GM12878 (cell line): ENCODE results near the gene B4GALT4.

Experiments
- CHD2 ChIP-seq: IDR thresholded peaks from 2 replicates; pipeline ENCODE4 v1.6.1; 2011; ENCODE audit warnings: low read depth, low read length, improper control_type of control experiment, borderline replicate concordance
- EP300 ChIP-seq, 2 experiments: fragments of 150-350 bp in 1 of 2; IDR thresholded peaks; 2 replicates each; pipeline ENCODE4 v1.6.1; 2011 to 2012; ENCODE audit warnings: low read depth in 2 of 2, low read length in 2 of 2, borderline replicate concordance in 1 of 2, improper control_type of control experiment in 1 of 2, inconsistent platforms in 1 of 2; ENCODE audit not compliant: control insufficient read depth in 1 of 2
- EZH2 ChIP-seq: IDR thresholded peaks from 2 replicates; pipeline ENCODE4 v1.6.1; 2012; ENCODE audit warnings: low read depth, mild to moderate bottlenecking, control low read depth, inconsistent platforms, low read length, borderline replicate concordance; ENCODE audit not compliant: control insufficient read depth
- JUNB ChIP-seq: IDR thresholded peaks from 2 replicates; pipeline ENCODE4 v1.6.1; 2016; ENCODE audit warnings: antibody characterized with exemption, mild to moderate bottlenecking
- NRF1 ChIP-seq: conservative IDR thresholded peaks from 2 replicates; pipeline ENCODE4 v1.6.1; 2011; ENCODE audit warnings: mild to moderate bottlenecking, low read depth, low read length, improper control_type of control experiment
- POLR2A ChIP-seq: IDR thresholded peaks from 2 replicates; pipeline ENCODE4 v1.6.1; 2011; ENCODE audit warnings: low read depth, mild to moderate bottlenecking, low read length
- POLR2AphosphoS5 ChIP-seq: IDR thresholded peaks from 2 replicates; pipeline ENCODE4 v1.6.1; 2011; ENCODE audit warnings: mild to moderate bottlenecking, low read length, inconsistent platforms
- RFX5 ChIP-seq: IDR thresholded peaks from 2 replicates; pipeline ENCODE4 v1.6.1; 2011; ENCODE audit warnings: low read depth, low read length, improper control_type of control experiment
- YY1 ChIP-seq: IDR thresholded peaks from 2 replicates; pipeline ENCODE4 v1.6.1; 2011; ENCODE audit warnings: low read depth, mild to moderate bottlenecking, low read length
- TF ChIP-seq, protein P1 (sequence below): IDR thresholded peaks from 2 replicates; pipeline ENCODE4 v1.6.1; 2012; ENCODE audit warnings: mild to moderate bottlenecking, low read depth, low read length
- TF ChIP-seq, protein P2 (sequence below): IDR thresholded peaks from 2 replicates; pipeline ENCODE4 v1.6.1; 2011; ENCODE audit warnings: low read depth, low read length, improper control_type of control experiment, borderline replicate concordance
- TF ChIP-seq, protein P3 (sequence below), 3 experiments: IDR thresholded peaks in 2 of 3; conservative IDR thresholded peaks in 1 of 3; 2 replicates each; pipeline ENCODE4 v1.5.1; 2011; ENCODE audit warnings: low read depth in 3 of 3, low read length in 3 of 3, mild to moderate bottlenecking in 3 of 3, control low read depth in 2 of 3, moderate library complexity in 2 of 3, inconsistent platforms in 1 of 3, mixed read lengths in 1 of 3; ENCODE audit not compliant: control insufficient read depth in 2 of 3, insufficient read depth in 1 of 3; ENCODE audit errors: extremely low read depth in 1 of 3
- TF ChIP-seq, protein P4 (sequence below): fragments of 450-650 bp; IDR thresholded peaks from 2 replicates; pipeline ENCODE4 v1.6.1; 2017; ENCODE audit warnings: mild to moderate bottlenecking, moderate library complexity

DNA sequence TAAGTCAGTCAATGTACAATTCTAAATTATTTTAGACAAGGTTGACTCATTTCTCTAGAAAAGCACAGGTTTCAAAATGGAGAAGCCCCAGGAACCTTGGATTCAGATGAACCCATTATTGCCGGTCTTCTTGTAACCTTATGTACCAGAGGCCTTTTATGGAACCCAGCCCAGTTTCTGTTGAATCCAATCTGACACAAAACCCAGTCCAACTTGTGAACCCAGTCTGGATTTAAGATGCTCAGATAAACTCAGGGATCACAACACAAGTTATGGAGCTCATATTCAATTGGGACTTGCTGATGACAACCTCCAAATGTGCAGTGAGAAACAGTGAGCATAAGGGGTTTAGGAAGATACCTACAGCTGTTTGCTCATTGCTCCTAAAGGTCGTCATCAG, 16.4 kb upstream of the B4GALT4 start:
- TF ChIP-seq NRF1: no peak
- no peak for TF ChIP-seq RFX5
- no peak for TF ChIP-seq YY1
- TF ChIP-seq, protein P1, sequence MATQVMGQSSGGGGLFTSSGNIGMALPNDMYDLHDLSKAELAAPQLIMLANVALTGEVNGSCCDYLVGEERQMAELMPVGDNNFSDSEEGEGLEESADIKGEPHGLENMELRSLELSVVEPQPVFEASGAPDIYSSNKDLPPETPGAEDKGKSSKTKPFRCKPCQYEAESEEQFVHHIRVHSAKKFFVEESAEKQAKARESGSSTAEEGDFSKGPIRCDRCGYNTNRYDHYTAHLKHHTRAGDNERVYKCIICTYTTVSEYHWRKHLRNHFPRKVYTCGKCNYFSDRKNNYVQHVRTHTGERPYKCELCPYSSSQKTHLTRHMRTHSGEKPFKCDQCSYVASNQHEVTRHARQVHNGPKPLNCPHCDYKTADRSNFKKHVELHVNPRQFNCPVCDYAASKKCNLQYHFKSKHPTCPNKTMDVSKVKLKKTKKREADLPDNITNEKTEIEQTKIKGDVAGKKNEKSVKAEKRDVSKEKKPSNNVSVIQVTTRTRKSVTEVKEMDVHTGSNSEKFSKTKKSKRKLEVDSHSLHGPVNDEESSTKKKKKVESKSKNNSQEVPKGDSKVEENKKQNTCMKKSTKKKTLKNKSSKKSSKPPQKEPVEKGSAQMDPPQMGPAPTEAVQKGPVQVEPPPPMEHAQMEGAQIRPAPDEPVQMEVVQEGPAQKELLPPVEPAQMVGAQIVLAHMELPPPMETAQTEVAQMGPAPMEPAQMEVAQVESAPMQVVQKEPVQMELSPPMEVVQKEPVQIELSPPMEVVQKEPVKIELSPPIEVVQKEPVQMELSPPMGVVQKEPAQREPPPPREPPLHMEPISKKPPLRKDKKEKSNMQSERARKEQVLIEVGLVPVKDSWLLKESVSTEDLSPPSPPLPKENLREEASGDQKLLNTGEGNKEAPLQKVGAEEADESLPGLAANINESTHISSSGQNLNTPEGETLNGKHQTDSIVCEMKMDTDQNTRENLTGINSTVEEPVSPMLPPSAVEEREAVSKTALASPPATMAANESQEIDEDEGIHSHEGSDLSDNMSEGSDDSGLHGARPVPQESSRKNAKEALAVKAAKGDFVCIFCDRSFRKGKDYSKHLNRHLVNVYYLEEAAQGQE: no peak
- TF ChIP-seq POLR2AphosphoS5: no peak
- TF ChIP-seq, protein P2, sequence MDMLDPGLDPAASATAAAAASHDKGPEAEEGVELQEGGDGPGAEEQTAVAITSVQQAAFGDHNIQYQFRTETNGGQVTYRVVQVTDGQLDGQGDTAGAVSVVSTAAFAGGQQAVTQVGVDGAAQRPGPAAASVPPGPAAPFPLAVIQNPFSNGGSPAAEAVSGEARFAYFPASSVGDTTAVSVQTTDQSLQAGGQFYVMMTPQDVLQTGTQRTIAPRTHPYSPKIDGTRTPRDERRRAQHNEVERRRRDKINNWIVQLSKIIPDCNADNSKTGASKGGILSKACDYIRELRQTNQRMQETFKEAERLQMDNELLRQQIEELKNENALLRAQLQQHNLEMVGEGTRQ: no peak
- no peak for TF ChIP-seq POLR2A
- TF ChIP-seq, protein P3, sequence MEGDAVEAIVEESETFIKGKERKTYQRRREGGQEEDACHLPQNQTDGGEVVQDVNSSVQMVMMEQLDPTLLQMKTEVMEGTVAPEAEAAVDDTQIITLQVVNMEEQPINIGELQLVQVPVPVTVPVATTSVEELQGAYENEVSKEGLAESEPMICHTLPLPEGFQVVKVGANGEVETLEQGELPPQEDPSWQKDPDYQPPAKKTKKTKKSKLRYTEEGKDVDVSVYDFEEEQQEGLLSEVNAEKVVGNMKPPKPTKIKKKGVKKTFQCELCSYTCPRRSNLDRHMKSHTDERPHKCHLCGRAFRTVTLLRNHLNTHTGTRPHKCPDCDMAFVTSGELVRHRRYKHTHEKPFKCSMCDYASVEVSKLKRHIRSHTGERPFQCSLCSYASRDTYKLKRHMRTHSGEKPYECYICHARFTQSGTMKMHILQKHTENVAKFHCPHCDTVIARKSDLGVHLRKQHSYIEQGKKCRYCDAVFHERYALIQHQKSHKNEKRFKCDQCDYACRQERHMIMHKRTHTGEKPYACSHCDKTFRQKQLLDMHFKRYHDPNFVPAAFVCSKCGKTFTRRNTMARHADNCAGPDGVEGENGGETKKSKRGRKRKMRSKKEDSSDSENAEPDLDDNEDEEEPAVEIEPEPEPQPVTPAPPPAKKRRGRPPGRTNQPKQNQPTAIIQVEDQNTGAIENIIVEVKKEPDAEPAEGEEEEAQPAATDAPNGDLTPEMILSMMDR (IDR thresholded peaks at IDR 0.05 in 2 of 3, conservative IDR thresholded peaks at IDR 0.05 in 1 of 3; ENCODE audit: control insufficient read depth in 2 of 3, extremely low read depth in 1 of 3, insufficient read depth in 1 of 3, low read depth in 3 of 3, low read length in 3 of 3): no peak
- no peak for TF ChIP-seq JUNB
- TF ChIP-seq, protein P4, sequence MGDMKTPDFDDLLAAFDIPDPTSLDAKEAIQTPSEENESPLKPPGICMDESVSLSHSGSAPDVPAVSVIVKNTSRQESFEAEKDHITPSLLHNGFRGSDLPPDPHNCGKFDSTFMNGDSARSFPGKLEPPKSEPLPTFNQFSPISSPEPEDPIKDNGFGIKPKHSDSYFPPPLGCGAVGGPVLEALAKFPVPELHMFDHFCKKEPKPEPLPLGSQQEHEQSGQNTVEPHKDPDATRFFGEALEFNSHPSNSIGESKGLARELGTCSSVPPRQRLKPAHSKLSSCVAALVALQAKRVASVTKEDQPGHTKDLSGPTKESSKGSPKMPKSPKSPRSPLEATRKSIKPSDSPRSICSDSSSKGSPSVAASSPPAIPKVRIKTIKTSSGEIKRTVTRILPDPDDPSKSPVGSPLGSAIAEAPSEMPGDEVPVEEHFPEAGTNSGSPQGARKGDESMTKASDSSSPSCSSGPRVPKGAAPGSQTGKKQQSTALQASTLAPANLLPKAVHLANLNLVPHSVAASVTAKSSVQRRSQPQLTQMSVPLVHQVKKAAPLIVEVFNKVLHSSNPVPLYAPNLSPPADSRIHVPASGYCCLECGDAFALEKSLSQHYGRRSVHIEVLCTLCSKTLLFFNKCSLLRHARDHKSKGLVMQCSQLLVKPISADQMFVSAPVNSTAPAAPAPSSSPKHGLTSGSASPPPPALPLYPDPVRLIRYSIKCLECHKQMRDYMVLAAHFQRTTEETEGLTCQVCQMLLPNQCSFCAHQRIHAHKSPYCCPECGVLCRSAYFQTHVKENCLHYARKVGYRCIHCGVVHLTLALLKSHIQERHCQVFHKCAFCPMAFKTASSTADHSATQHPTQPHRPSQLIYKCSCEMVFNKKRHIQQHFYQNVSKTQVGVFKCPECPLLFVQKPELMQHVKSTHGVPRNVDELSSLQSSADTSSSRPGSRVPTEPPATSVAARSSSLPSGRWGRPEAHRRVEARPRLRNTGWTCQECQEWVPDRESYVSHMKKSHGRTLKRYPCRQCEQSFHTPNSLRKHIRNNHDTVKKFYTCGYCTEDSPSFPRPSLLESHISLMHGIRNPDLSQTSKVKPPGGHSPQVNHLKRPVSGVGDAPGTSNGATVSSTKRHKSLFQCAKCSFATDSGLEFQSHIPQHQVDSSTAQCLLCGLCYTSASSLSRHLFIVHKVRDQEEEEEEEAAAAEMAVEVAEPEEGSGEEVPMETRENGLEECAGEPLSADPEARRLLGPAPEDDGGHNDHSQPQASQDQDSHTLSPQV: no peak
- TF ChIP-seq CHD2: no peak
- no peak for TF ChIP-seq EP300 (IDR thresholded peaks at IDR 0.05; ENCODE audit: borderline replicate concordance in 1 of 2, control insufficient read depth in 1 of 2, low read depth in 2 of 2, low read length in 2 of 2)
- TF ChIP-seq EZH2: no peak
